HEK293 (cell line): ENCODE measurements around the gene EXOC1.

Experiments used
- CTCF ChIA-PET: fragments of 350-600 bp; formaldehyde crosslinking; extraction: SDS; loops from one replicate; lab custom pipeline; 2021; ENCODE audit warnings: antibody characterized with exemption; lab: Yijun Ruan, JAX
- POLR2A ChIA-PET: fragments of 300-600 bp; formaldehyde crosslinking; extraction: SDS; loops from one replicate; lab custom pipeline; 2020; ENCODE audit warnings: antibody characterized with exemption, inconsistent platforms; lab: Yijun Ruan, JAX
- H3K27ac ChIP-seq: fragments of 200-500 bp; sonication (Bioruptor generic); 2 replicates; pipeline ENCODE4 v1.5.1; 2014; ENCODE audit warnings: low read depth, low read length, control low read depth, inconsistent platforms; ENCODE audit errors: extremely low read depth
- H3K36me3 ChIP-seq, 2 experiments: fragments of 200-500 bp in 1 of 2; sonication (Bioruptor generic) in 1 of 2; 1 replicate in 1 of 2; 2 replicates in 1 of 2; pipeline ENCODE4 v1.5.1; 2014 to 2017; ENCODE audit warnings: inconsistent platforms in 2 of 2, low read length in 2 of 2; ENCODE audit not compliant: control insufficient read depth in 2 of 2, insufficient read depth in 1 of 2
- H3K4me1 ChIP-seq: fragments of 200-500 bp; sonication (Bioruptor generic); 2 replicates; pipeline ENCODE4 v1.5.1; 2014; ENCODE audit warnings: mild to moderate bottlenecking, low read length, inconsistent platforms; ENCODE audit not compliant: control insufficient read depth, insufficient read depth
- H3K4me3 ChIP-seq: 2 replicates; pipeline ENCODE4 v1.5.1; 2011; ENCODE audit warnings: low read depth, mild to moderate bottlenecking, control low read depth, low read length, moderate library complexity
- H3K9me3 ChIP-seq: fragments of 200-500 bp; sonication (Bioruptor generic); 2 replicates; pipeline ENCODE4 v1.5.1; 2014; ENCODE audit warnings: low read depth, low read length, inconsistent platforms; ENCODE audit not compliant: control insufficient read depth, insufficient read depth
- GFI1B ChIP-seq: fragments of 450-650 bp; formaldehyde crosslinking; IDR thresholded peaks from 2 replicates; pipeline ENCODE4 v1.5.1; 2016; ENCODE audit warnings: missing biosample characterization, missing genetic modification characterization
- SP3 ChIP-seq: fragments of 450-650 bp; formaldehyde crosslinking; IDR thresholded peaks from 2 replicates; pipeline ENCODE4 v1.5.1; 2016; ENCODE audit warnings: missing biosample characterization, missing genetic modification characterization
- TRIM28 ChIP-seq: IDR thresholded peaks from 2 replicates; pipeline ENCODE4 v1.6.1; 2011; ENCODE audit warnings: low read length, control low read depth, borderline replicate concordance
- ZBTB20 ChIP-seq: fragments of 450-650 bp; formaldehyde crosslinking; IDR thresholded peaks from 2 replicates; pipeline ENCODE4 v1.5.1; 2016; ENCODE audit warnings: missing biosample characterization, missing genetic modification characterization
- ZBTB49 ChIP-seq: fragments of 450-650 bp; formaldehyde crosslinking; IDR thresholded peaks from 2 replicates; pipeline ENCODE4 v1.5.1; 2016; ENCODE audit warnings: missing biosample characterization, missing genetic modification characterization, low read depth
- ZFP37 ChIP-seq: fragments of 450-650 bp; formaldehyde crosslinking; IDR thresholded peaks from 2 replicates; pipeline ENCODE4 v1.5.1; 2016; ENCODE audit warnings: missing biosample characterization, missing genetic modification characterization
- ZNF114 ChIP-seq: fragments of 450-650 bp; formaldehyde crosslinking; IDR thresholded peaks from 2 replicates; pipeline ENCODE4 v1.5.0; 2017; ENCODE audit warnings: missing biosample characterization, missing genetic modification characterization
- ZNF18 ChIP-seq: fragments of 450-650 bp; formaldehyde crosslinking; IDR thresholded peaks from 2 replicates; pipeline ENCODE4 v1.5.1; 2016; ENCODE audit warnings: missing biosample characterization, missing genetic modification characterization
- ZNF302 ChIP-seq: fragments of 450-650 bp; formaldehyde crosslinking; IDR thresholded peaks from 2 replicates; pipeline ENCODE4 v1.5.1; 2016; ENCODE audit warnings: missing biosample characterization, missing genetic modification characterization, low read depth
- ZNF518A ChIP-seq: fragments of 450-650 bp; formaldehyde crosslinking; conservative IDR thresholded peaks from 2 replicates; pipeline ENCODE4 v1.5.1; 2016; ENCODE audit warnings: low read depth, missing biosample characterization, missing genetic modification characterization
- ZNF555 ChIP-seq: fragments of 450-650 bp; formaldehyde crosslinking; conservative IDR thresholded peaks from 2 replicates; pipeline ENCODE4 v1.5.1; 2017; ENCODE audit warnings: missing biosample characterization, mild to moderate bottlenecking, missing genetic modification characterization, inconsistent platforms
- ZNF580 ChIP-seq: fragments of 450-650 bp; formaldehyde crosslinking; IDR thresholded peaks from 2 replicates; pipeline ENCODE4 v1.5.1; 2016; ENCODE audit warnings: missing biosample characterization, missing genetic modification characterization
- ZNF664 ChIP-seq: fragments of 450-650 bp; formaldehyde crosslinking; IDR thresholded peaks from 2 replicates; pipeline ENCODE4 v1.5.1; 2016; ENCODE audit warnings: missing biosample characterization, missing genetic modification characterization
- ZNF704 ChIP-seq: fragments of 450-650 bp; formaldehyde crosslinking; IDR thresholded peaks from 2 replicates; pipeline ENCODE4 v1.5.1; 2016; ENCODE audit warnings: missing biosample characterization, missing genetic modification characterization

Gene EXOC1

GRCh38 chr4:55925241-55925640, 71.8 kb downstream of the EXOC1 start (continued):
- TF ChIP-seq ZNF518A (tag by site-specific recombination), result no peak

- CTCF ChIA-PET, result interaction anchor here (1.3 kb wide), 1 partner anchor 22 kb away, joined by 8 read pairs; the partner anchor contains the start of gene CEP135
- Histone ChIP-seq H3K36me3 (no peaks in the 10 kb centered on the region), H3K4me1 (no peaks in the 10 kb centered on the region), H3K27ac (no peak overlapping the region), H3K9me3 (no peaks in the 10 kb centered on the region), H3K4me3 (no peak overlapping the region)
- TF ChIP-seq ZNF580 (tag by site-specific recombination) (no peak), SP3 (tag by site-specific recombination) (no peak), ZFP37 (tag by site-specific recombination) (no peak), ZBTB20 (tag by site-specific recombination) (no peak), ZNF664 (no peak), GFI1B (no peak), ZBTB49 (tag by site-specific recombination) (no peak), ZNF704 (tag by site-specific recombination) (no peak), ZNF302 (no peak), ZNF114 (tag by site-specific recombination) (no peak), ZNF555 (tag by site-specific recombination) (no peak), TRIM28 (no peak), ZNF18 (tag by site-specific recombination) (no peak)
- POLR2A ChIA-PET, result no interaction called here
Measured at GRCh38 chr4:55926610-55927009, 73.2 kb downstream of the EXOC1 start.
